ENCODE results near the gene BLM. TPM values are rescaled to one million over a fixed set of nuclear protein-coding genes. Genes with fewer than 3 reads are reported as not detected.
"Not testable (repeated sequence)": the region's sequence is repeated elsewhere in the genome, so short reads cannot be mapped to it uniquely, and the experiment has no call there.

Gene BLM
- total RNA-seq, 2 experiments from 2014 or later, result 59.5 to 73.7 TPM

DNA sequence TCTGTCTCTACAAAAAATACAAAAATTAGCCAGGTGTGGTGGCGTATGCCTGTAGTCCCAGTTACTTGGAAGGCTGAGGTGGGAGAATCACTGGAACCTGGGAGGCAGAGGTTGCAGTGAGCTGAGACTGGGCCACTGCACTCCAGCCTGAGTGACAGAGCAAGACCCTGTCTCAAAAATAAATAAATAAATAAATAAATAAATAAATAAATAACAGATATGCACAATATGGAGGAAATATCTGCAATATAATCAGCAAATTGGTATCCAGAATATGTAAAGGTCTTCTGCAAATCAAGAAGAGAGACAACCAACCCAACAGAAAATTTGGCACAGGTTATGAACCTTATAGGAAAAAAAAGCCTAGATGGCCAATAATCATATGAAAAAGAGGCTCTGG, 132.3 kb downstream of the BLM start:
- H3K4me3 Mint-ChIP-seq; H3K27me3 Mint-ChIP-seq; intact Hi-C loops (cut with DNase I, micrococcal nuclease); ATAC-seq; H3K9me3 Mint-ChIP-seq (ENCODE audit: low read depth); DNase-seq; H3K27ac Mint-ChIP-seq: not testable (repeated sequence)
- Mint-ChIP-seq H3K4me1 (peaks cover 50% of the 10 kb centered on the region), H3K36me3 (ENCODE audit: low read depth) (peaks cover 16% of the 10 kb centered on the region)
- ChIA-PET CTCF (interaction anchor here (1.0 kb wide), 1 partner anchor 37 kb away, joined by 4 read pairs; no protein-coding TSS in a partner anchor), POLR2A (interaction anchor here (3.6 kb wide), 1 partner anchor 11 kb away, joined by 40 read pairs; no protein-coding TSS in a partner anchor)

DNA sequence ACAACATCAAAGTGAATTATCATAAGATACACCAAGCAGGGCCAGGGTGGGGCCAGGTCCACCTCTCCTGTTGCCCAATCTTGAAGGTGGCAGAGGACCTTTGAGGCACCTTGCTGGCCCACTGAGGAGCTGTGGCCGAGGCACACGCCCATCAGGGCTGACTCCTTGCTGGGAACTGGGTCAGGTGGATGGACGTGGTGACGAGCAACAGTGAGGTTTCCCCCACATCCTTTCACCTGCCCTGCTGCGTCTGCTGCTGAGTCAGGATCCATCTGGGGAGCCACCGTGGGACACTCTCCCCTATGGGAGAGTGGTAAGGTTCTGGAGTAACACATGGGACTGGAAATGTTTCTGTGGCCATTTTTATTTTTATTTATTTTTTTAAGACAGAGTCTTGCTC, 134.0 kb downstream of the BLM start:
- ATAC-seq (peak; percentile 33), DNase-seq (peak; percentile 69)
- Mint-ChIP-seq H3K4me3 (peak overlapping the region; percentile 41), H3K27ac (peak overlapping the region; percentile 95), H3K4me1 (peaks cover 53% of the 10 kb centered on the region), H3K9me3 (ENCODE audit: low read depth) (no peaks in the 10 kb centered on the region), H3K36me3 (ENCODE audit: low read depth) (peaks cover 17% of the 10 kb centered on the region), H3K27me3 (no peaks in the 10 kb centered on the region)
- ChIA-PET CTCF (interaction anchor here (0.8 to 3.1 kb wide), 5 partner anchors 13 to 82 kb away, joined by 3 to 29 read pairs (median 8); partner anchors contain the start of gene HDDC3), POLR2A (interaction anchor here (0.6 to 3.6 kb wide), 3 partner anchors 7 to 21 kb away, joined by 3 to 40 read pairs (median 20); no protein-coding TSS in a partner anchor)
- intact Hi-C loops (cut with DNase I, micrococcal nuclease), result no loop called here

- ATAC-seq, result peak; percentile 2
- Mint-ChIP-seq H3K4me1 (peaks cover 59% of the 10 kb centered on the region), H3K27me3 (no peaks in the 10 kb centered on the region), H3K4me3 (peak overlapping the region; percentile 41), H3K27ac (peak overlapping the region; percentile 95), H3K36me3 (ENCODE audit: low read depth) (peaks cover 15% of the 10 kb centered on the region), H3K9me3 (ENCODE audit: low read depth) (no peaks in the 10 kb centered on the region)
- intact Hi-C loops (cut with DNase I, micrococcal nuclease), result loop anchor here (1.0 kb wide), 3 partner anchors 14 to 22 kb away; no protein-coding TSS in a partner anchor
- CTCF ChIA-PET, result interaction anchor here (0.9 to 3.1 kb wide), 6 partner anchors 9 to 80 kb away, joined by 3 to 29 read pairs (median 6); partner anchors contain the start of gene HDDC3
- peak; percentile 69 for DNase-seq
- POLR2A ChIA-PET, result interaction anchor here (0.7 to 3.6 kb wide), 9 partner anchors 11 to 80 kb away, joined by 3 to 40 read pairs (median 4); partner anchors contain the start of gene HDDC3
Observed at GRCh38 chr15:90851940-90852339, 134.8 kb downstream of the BLM start.

GRCh38 chr15:90855139-90855538, 138.0 kb downstream of the BLM start:
- DNase-seq (no peak), ATAC-seq (no peak)
- CTCF ChIA-PET, result interaction anchor here (0.6 to 1.4 kb wide), 3 partner anchors 14 to 29 kb away, joined by 3 to 8 read pairs (median 4); no protein-coding TSS in a partner anchor
- intact Hi-C loops (cut with DNase I, micrococcal nuclease), result no loop called here
- H3K36me3 Mint-ChIP-seq (ENCODE audit: low read depth), result peaks cover 15% of the 10 kb centered on the region
- peaks cover 78% of the 10 kb centered on the region for H3K4me1 Mint-ChIP-seq
- H3K9me3 Mint-ChIP-seq (ENCODE audit: low read depth), result no peaks in the 10 kb centered on the region
- H3K4me3 Mint-ChIP-seq, result no peak overlapping the region
- H3K27me3 Mint-ChIP-seq, result no peaks in the 10 kb centered on the region
- POLR2A ChIA-PET, result interaction anchor here (0.7 to 1.1 kb wide), 3 partner anchors 17 to 40 kb away, joined by 3 to 7 read pairs (median 4); no protein-coding TSS in a partner anchor
- peak overlapping the region; percentile 94 for H3K27ac Mint-ChIP-seq

DNA sequence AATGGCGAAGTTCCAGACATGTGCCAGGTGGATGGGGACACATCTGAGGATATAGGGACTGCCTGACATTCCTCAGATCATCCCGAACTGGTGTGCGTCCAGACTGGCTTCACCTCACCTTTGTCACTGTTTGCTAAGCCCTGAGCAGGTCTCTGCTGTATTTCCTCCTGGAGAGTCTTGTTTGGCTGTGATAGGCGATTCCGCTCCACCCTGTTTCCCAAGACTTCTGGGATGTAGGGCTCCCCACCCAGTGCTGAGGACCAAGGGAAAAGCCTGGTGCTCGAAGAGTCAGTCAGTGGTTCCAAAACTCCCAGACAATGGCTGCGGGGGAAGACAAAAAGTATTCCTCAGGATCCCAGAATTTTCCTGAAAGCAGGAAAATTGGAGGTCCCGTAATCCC, 140.2 kb downstream of the BLM start:
- Mint-ChIP-seq H3K4me3 (no peak overlapping the region), H3K9me3 (ENCODE audit: low read depth) (no peaks in the 10 kb centered on the region), H3K27ac (peak overlapping the region; percentile 84), H3K27me3 (no peaks in the 10 kb centered on the region), H3K36me3 (ENCODE audit: low read depth) (peaks cover 8% of the 10 kb centered on the region), H3K4me1 (peaks cover 66% of the 10 kb centered on the region)
- POLR2A ChIA-PET, result no interaction called here
- CTCF ChIA-PET, result no interaction called here
- intact Hi-C loops (cut with DNase I, micrococcal nuclease), result loop anchor here in 1 of 2 experiments (2.0 kb wide), 1 partner anchor 15 kb away; no protein-coding TSS in a partner anchor
- DNase-seq, result no peak
- no peak for ATAC-seq

- Mint-ChIP-seq H3K4me3 (no peak overlapping the region), H3K27me3 (no peaks in the 10 kb centered on the region), H3K27ac (peak overlapping the region; percentile 84), H3K4me1 (peaks cover 60% of the 10 kb centered on the region), H3K9me3 (ENCODE audit: low read depth) (no peaks in the 10 kb centered on the region), H3K36me3 (ENCODE audit: low read depth) (peaks cover 8% of the 10 kb centered on the region)
- ChIA-PET CTCF (no interaction called here), POLR2A (no interaction called here)
- no peak for DNase-seq
- intact Hi-C loops (cut with DNase I, micrococcal nuclease), result loop anchor here in 1 of 2 experiments (2.0 kb wide), 1 partner anchor 15 kb away; no protein-coding TSS in a partner anchor
- no peak for ATAC-seq
Observed at GRCh38 chr15:90857883-90858443, 140.8 kb downstream of the BLM start.

DNA sequence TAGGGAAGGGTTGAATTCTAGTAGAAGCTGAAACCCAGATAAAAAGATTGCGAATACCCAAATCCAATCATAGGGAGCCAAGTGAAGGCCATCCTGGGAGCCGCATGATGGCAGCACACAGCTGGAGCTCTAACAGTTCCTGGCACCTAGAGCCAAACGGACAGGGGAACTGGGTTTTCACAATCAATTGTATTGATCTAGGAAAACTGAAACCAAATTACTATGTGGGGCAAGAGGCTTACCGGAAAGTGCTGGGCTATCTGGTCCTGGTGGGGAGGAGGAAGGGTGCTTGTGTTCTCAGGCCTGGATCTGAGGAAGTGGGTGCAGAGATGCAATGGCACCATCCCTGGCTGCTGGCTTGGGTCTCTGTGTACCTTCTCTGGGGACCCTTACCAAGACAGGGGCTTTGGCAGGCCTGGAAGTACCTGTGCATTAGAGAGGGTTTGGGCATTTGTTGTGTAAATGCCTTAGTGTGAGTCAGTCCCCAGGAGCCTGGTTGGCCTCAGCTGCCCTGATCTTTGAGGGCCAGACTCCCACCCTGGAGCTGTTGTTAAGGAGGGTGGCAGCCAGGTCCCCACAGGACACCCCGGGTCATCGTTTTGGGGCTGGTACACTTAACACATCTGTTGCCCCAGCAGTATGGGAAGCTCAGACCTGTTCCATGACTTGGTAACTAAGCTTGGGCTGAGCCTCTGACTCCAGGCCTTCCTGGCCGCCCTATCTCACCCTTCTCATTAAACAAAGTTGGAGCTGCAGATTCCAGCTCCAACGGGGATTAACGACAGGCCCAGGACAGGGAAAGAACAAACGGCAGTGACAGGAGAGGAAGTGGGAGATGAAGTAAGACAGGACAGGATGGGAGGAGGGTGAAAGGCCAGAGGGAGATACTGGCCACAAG, 142.3 kb downstream of the BLM start:
- CTCF ChIA-PET, result interaction anchor here (0.7 to 1.2 kb wide), 3 partner anchors 22 to 82 kb away, joined by 3 to 4 read pairs (median 3); no protein-coding TSS in a partner anchor
- intact Hi-C loops (cut with DNase I, micrococcal nuclease), result no loop called here
- Mint-ChIP-seq H3K27ac (peak overlapping the region; percentile 84), H3K9me3 (ENCODE audit: low read depth) (no peaks in the 10 kb centered on the region), H3K27me3 (no peaks in the 10 kb centered on the region), H3K36me3 (ENCODE audit: low read depth) (peaks cover 1% of the 10 kb centered on the region), H3K4me3 (no peak overlapping the region), H3K4me1 (peaks cover 66% of the 10 kb centered on the region)
- DNase-seq (no peak), ATAC-seq (no peak)
- POLR2A ChIA-PET, result interaction anchor here (0.6 to 2.0 kb wide), 3 partner anchors 16 to 119 kb away, joined by 3 to 6 read pairs (median 5); no protein-coding TSS in a partner anchor

GRCh38 chr15:90860450-90860849, 143.3 kb downstream of the BLM start:
- CTCF ChIA-PET, result no interaction called here
- Mint-ChIP-seq H3K4me3 (no peak overlapping the region), H3K27ac (peak overlapping the region; percentile 60), H3K4me1 (peaks cover 63% of the 10 kb centered on the region), H3K27me3 (no peaks in the 10 kb centered on the region), H3K36me3 (ENCODE audit: low read depth) (no peaks in the 10 kb centered on the region), H3K9me3 (ENCODE audit: low read depth) (no peaks in the 10 kb centered on the region)
- DNase-seq, result no peak
- no peak for ATAC-seq
- intact Hi-C loops (cut with DNase I, micrococcal nuclease), result no loop called here
- POLR2A ChIA-PET, result interaction anchor here (2.0 kb wide), 1 partner anchor 23 kb away, joined by 6 read pairs; no protein-coding TSS in a partner anchor

GRCh38 chr15:90860942-90861675, 144.0 kb downstream of the BLM start:
- CTCF ChIA-PET, result no interaction called here
- peak; percentile 36 for DNase-seq

DNA sequence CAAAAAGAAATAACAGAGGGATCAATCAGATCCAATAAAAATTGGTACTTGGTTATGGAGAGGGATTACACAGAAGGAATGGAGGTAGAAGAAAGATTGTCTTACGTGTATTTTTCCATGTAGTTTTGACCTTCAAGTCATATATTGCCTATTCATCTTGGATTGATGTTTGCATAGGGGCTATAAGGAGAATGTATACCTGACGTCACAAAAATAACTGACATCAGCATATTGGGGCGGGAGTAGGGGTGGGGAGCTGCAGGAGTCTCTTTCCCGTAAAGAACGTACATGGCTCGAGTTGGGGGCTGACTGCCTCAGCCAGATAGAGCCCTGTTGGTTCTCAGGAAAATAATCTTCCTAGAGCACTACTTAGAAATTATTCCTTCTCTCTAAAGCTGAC, 145.3 kb downstream of the BLM start:
- peaks cover 5% of the 10 kb centered on the region for H3K27me3 Mint-ChIP-seq
- H3K4me3 Mint-ChIP-seq, result no peak overlapping the region
- DNase-seq, result no peak
- no peaks in the 10 kb centered on the region for H3K9me3 Mint-ChIP-seq (ENCODE audit: low read depth)
- intact Hi-C loops (cut with DNase I, micrococcal nuclease), result no loop called here
- peak overlapping the region; percentile 37 for H3K27ac Mint-ChIP-seq
- peaks cover 50% of the 10 kb centered on the region for H3K4me1 Mint-ChIP-seq
- no peaks in the 10 kb centered on the region for H3K36me3 Mint-ChIP-seq (ENCODE audit: low read depth)
- CTCF ChIA-PET, result no interaction called here
- POLR2A ChIA-PET, result no interaction called here
- no peak for ATAC-seq

More at GRCh38 chr15:90860942-90861675, 144.0 kb downstream of the BLM start:
- POLR2A ChIA-PET, result interaction anchor here (1.0 kb wide), 1 partner anchor 31 kb away, joined by 4 read pairs; no protein-coding TSS in a partner anchor
- peaks cover 60% of the 10 kb centered on the region for H3K4me1 Mint-ChIP-seq
- ATAC-seq, result no peak
- no peaks in the 10 kb centered on the region for H3K36me3 Mint-ChIP-seq (ENCODE audit: low read depth)
- intact Hi-C loops (cut with DNase I, micrococcal nuclease), result no loop called here
- H3K9me3 Mint-ChIP-seq (ENCODE audit: low read depth), result no peaks in the 10 kb centered on the region
- no peak overlapping the region for H3K4me3 Mint-ChIP-seq
- peaks cover 3% of the 10 kb centered on the region for H3K27me3 Mint-ChIP-seq
- H3K27ac Mint-ChIP-seq, result peak overlapping the region; percentile 60

All from activated CD4-positive, alpha-beta T cell treated with anti-CD3 and anti-CD28 coated beads for 36 hours (primary cell).